Fibroblast of mammary gland (primary cell): Measurements from ENCODE around the gene GLIS1.

ENCODE experiments used
- DNase-seq: peaks from one replicate; pipeline ENCODE4 v3.0.0-alpha.2; 2010; ENCODE audit warnings: low read depth
- H3K4me3 ChIP-seq: 2 replicates; pipeline ENCODE4 v1.5.1; 2011; ENCODE audit warnings: low read depth, mild to moderate bottlenecking, low read length, moderate library complexity; ENCODE audit not compliant: control insufficient read depth
- TF ChIP-seq, protein P1 (sequence below): conservative IDR thresholded peaks from 2 replicates; pipeline ENCODE4 v1.5.1; 2011; ENCODE audit warnings: low read depth, low read length, inconsistent platforms; ENCODE audit not compliant: control insufficient read depth, insufficient read depth

GLIS1 gene

DNA sequence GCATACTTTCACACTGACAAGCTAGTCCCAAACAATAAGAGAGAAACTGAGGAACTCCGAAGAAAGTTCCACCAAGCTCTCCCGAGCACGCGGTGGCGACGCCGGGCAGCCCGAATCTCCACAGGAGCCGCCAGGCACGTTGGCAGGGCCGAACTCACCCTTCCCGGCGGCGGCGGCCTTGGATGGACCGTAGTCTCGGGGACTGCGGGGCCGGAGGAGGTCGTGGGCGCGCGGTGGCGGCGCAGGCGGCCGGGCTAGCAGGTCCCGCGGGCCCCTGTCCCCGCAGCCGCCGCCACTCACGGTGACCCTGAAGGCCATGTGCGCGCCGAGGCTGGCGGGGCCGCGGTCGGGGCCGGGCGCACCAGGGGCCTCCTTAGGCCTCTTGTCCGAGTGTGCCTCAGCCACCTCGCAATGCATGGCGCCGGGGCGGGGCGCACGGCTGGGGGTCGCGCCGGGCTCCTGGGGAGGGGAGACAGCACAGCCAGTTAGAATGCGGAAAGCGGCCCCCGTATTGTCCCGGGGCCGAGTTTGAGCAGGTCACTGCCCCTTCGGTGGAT lies 1.2 kb downstream of the GLIS1 start:
- TF ChIP-seq, protein P1, sequence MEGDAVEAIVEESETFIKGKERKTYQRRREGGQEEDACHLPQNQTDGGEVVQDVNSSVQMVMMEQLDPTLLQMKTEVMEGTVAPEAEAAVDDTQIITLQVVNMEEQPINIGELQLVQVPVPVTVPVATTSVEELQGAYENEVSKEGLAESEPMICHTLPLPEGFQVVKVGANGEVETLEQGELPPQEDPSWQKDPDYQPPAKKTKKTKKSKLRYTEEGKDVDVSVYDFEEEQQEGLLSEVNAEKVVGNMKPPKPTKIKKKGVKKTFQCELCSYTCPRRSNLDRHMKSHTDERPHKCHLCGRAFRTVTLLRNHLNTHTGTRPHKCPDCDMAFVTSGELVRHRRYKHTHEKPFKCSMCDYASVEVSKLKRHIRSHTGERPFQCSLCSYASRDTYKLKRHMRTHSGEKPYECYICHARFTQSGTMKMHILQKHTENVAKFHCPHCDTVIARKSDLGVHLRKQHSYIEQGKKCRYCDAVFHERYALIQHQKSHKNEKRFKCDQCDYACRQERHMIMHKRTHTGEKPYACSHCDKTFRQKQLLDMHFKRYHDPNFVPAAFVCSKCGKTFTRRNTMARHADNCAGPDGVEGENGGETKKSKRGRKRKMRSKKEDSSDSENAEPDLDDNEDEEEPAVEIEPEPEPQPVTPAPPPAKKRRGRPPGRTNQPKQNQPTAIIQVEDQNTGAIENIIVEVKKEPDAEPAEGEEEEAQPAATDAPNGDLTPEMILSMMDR, result no peak
- no peak for DNase-seq
- H3K4me3 ChIP-seq, result peak overlapping the region; percentile 63

DNA sequence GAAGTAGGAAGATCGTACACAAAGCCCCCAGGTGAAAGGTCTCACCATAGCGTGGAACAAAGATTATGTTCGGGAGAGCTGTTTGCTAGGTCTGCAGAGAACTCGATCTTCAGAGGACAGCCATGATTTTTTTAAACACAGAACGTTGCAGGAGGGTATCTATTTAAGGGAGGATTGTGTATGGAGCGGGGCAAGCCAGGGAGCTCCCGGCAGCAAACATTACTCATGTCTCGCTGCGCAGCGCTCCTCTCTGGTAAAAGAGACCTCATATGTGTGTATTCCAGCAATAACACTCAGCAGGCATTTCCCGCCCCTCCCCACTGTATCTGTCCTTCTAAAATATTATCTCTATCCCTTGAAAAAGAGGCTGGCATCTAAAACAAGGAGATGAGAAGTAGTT lies 2.7 kb downstream of the GLIS1 start:
- TF ChIP-seq, protein P1, result no peak
- peak; percentile 61 for DNase-seq
- H3K4me3 ChIP-seq, result no peak overlapping the region

DNA sequence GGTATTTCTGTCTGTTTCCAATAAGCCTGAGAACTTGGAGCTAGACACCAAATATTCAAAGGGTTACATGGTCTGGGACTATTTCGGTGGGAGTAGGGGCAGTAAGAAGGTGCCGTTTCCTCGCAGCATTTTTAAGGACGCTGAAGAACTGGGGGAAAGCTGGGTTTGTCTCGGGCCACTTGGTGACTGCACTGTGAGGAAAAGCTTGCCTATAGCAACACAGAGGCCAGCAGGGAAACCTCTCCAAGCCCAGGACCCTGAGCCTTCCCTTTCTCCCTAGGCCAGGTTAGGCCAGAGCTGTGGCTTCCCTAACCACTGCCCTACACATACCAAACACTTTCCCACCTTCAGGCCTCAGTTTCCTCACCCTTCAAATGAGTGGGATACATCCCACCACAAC lies 3.3 kb downstream of the GLIS1 start:
- no peak overlapping the region for H3K4me3 ChIP-seq
- DNase-seq, result no peak
- TF ChIP-seq, protein P1, result no peak

DNA sequence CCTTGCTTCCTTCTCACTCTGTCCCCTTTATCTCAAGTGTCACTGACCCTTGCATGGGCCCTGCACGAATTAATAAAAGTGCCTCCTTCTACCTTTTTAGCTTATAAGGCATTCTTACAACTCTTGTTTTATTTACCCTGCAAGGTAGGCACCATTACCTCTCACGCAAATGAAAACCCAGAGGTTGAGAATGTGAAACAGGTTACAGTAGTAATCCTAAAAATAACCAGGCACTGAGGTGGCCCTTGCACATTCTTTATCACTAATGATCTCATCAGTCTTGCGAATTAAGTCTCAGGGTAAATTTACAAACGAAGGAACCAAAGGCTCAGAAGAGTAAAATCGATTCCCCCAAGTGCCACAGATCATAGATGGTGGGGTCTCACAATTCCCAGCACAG lies 3.7 kb downstream of the GLIS1 start:
- no peak overlapping the region for H3K4me3 ChIP-seq
- TF ChIP-seq, protein P1, result no peak
- no peak for DNase-seq

- H3K4me3 ChIP-seq, result no peak overlapping the region
- peak; percentile 80 for DNase-seq
- TF ChIP-seq, protein P1, result no peak
These were observed 4.2 kb downstream of the GLIS1 start for GRCh38 chr1:53734650-53735211.

DNA sequence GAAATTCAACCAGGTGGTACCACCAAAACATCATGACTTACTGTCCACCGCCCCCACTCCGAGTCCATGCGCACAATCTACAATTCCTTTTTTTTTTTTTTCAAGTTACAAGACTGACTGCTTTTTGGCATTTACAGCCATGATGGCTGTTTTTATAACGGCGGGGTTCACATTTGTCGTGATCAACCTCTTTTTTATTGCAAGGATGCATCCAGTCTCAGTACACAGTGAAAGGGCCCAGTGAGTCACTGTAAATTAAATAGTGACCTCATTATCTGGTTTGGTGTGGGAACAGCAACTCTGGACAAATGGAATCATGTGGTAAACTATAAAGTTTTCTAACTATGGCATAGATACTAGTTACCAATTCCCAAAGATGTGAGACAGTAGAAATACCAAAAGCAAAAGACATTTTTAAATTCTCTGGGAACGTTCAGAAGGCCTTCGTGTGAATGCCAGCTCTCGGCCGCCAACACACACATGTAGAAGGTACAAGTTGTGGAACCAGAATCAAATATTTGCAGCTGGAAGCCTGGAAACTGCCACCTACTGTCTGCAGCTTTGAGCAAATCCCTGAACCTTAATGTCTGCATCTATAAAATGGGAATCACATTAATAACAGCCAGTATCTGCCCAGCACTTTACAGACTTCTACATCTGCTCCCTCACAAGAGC lies 4.9 kb downstream of the GLIS1 start:
- no peak overlapping the region for H3K4me3 ChIP-seq
- DNase-seq, result peak; percentile 92
- TF ChIP-seq, protein P1, result no peak
